Measurements from ENCODE around the gene TMEM51. TPM values are rescaled to one million over a fixed set of nuclear protein-coding genes. Genes with fewer than 3 reads are reported as not detected.
A peak's percentile ranks its signal among the peaks of the same experiment; 100 is the strongest.

The TMEM51 gene
- total RNA-seq, 1 donor, result 0.72 TPM

- H2AFZ ChIP-seq (ENCODE audit: low read length), result no peak overlapping the region
- H3K27ac ChIP-seq (ENCODE audit: low read depth, low read length), result no peak overlapping the region
- no peaks in the 10 kb centered on the region for H3K79me2 ChIP-seq (ENCODE audit: insufficient read depth, low read length)
- peaks cover 4% of the 10 kb centered on the region for H3K27me3 ChIP-seq (ENCODE audit: insufficient read depth, low read length)
- H3K4me1 ChIP-seq (ENCODE audit: insufficient read depth, low read length), result no peaks in the 10 kb centered on the region
- H3K36me3 ChIP-seq (ENCODE audit: insufficient read depth, low read length), result no peaks in the 10 kb centered on the region
- H3K4me2 ChIP-seq (ENCODE audit: insufficient read depth, low read length), result no peak overlapping the region
- no peaks in the 10 kb centered on the region for H4K20me1 ChIP-seq (ENCODE audit: insufficient read depth, low read length)
- DNase-seq (ENCODE audit: insufficient read length, low spot score, missing footprints), result no peak
- no peak overlapping the region for H3K4me3 ChIP-seq (ENCODE audit: insufficient read depth, low read length)
- TF ChIP-seq CTCF (IDR thresholded peaks at IDR 0.05; ENCODE audit: extremely low read depth, low read depth, low read length), result no peak
- no peaks in the 10 kb centered on the region for H3K9me3 ChIP-seq (ENCODE audit: low read depth, low read length)
Measured at GRCh38 chr1:15139654-15140350, 13.7 kb upstream of the TMEM51 start.

- TF ChIP-seq CTCF (IDR thresholded peaks at IDR 0.05; ENCODE audit: extremely low read depth, low read depth, low read length), result no peak
- Histone ChIP-seq H3K9me3 (ENCODE audit: low read depth, low read length) (no peaks in the 10 kb centered on the region), H3K27ac (ENCODE audit: low read depth, low read length) (no peak overlapping the region), H3K27me3 (ENCODE audit: insufficient read depth, low read length) (peaks cover 4% of the 10 kb centered on the region), H3K4me2 (ENCODE audit: insufficient read depth, low read length) (no peak overlapping the region), H2AFZ (ENCODE audit: low read length) (no peak overlapping the region), H3K4me1 (ENCODE audit: insufficient read depth, low read length) (no peaks in the 10 kb centered on the region), H4K20me1 (ENCODE audit: insufficient read depth, low read length) (no peaks in the 10 kb centered on the region), H3K4me3 (ENCODE audit: insufficient read depth, low read length) (no peak overlapping the region), H3K36me3 (ENCODE audit: insufficient read depth, low read length) (no peaks in the 10 kb centered on the region), H3K79me2 (ENCODE audit: insufficient read depth, low read length) (no peaks in the 10 kb centered on the region)
- peak; percentile 82 for DNase-seq (ENCODE audit: insufficient read length, low spot score, missing footprints)
Measured at GRCh38 chr1:15141935-15142539, 11.5 kb upstream of the TMEM51 start.

GRCh38 chr1:15145327-15145726 lies 8.2 kb upstream of the TMEM51 start:
- Histone ChIP-seq H3K27me3 (ENCODE audit: insufficient read depth, low read length) (peaks cover 9% of the 10 kb centered on the region), H4K20me1 (ENCODE audit: insufficient read depth, low read length) (no peaks in the 10 kb centered on the region), H2AFZ (ENCODE audit: low read length) (no peak overlapping the region), H3K4me3 (ENCODE audit: insufficient read depth, low read length) (no peak overlapping the region), H3K4me1 (ENCODE audit: insufficient read depth, low read length) (no peaks in the 10 kb centered on the region), H3K36me3 (ENCODE audit: insufficient read depth, low read length) (no peaks in the 10 kb centered on the region), H3K9me3 (ENCODE audit: low read depth, low read length) (no peaks in the 10 kb centered on the region), H3K79me2 (ENCODE audit: insufficient read depth, low read length) (no peaks in the 10 kb centered on the region), H3K4me2 (ENCODE audit: insufficient read depth, low read length) (no peak overlapping the region), H3K27ac (ENCODE audit: low read depth, low read length) (no peak overlapping the region)
- no peak for TF ChIP-seq CTCF (IDR thresholded peaks at IDR 0.05; ENCODE audit: extremely low read depth, low read depth, low read length)
- DNase-seq (ENCODE audit: insufficient read length, low spot score, missing footprints), result no peak

- Histone ChIP-seq H3K9me3 (ENCODE audit: low read depth, low read length) (no peaks in the 10 kb centered on the region), H3K27me3 (ENCODE audit: insufficient read depth, low read length) (peaks cover 13% of the 10 kb centered on the region), H3K79me2 (ENCODE audit: insufficient read depth, low read length) (no peaks in the 10 kb centered on the region), H3K27ac (ENCODE audit: low read depth, low read length) (no peak overlapping the region), H3K36me3 (ENCODE audit: insufficient read depth, low read length) (no peaks in the 10 kb centered on the region), H2AFZ (ENCODE audit: low read length) (no peak overlapping the region), H4K20me1 (ENCODE audit: insufficient read depth, low read length) (no peaks in the 10 kb centered on the region), H3K4me1 (ENCODE audit: insufficient read depth, low read length) (no peaks in the 10 kb centered on the region), H3K4me3 (ENCODE audit: insufficient read depth, low read length) (no peak overlapping the region), H3K4me2 (ENCODE audit: insufficient read depth, low read length) (no peak overlapping the region)
- no peak for DNase-seq (ENCODE audit: insufficient read length, low spot score, missing footprints)
- TF ChIP-seq CTCF (IDR thresholded peaks at IDR 0.05; ENCODE audit: extremely low read depth, low read depth, low read length), result no peak
Measured at GRCh38 chr1:15146142-15146680, 7.3 kb upstream of the TMEM51 start.
